HUES6 (cell line): ENCODE data around the gene PBRM1.

ENCODE experiments used
- H3K27ac ChIP-seq: 2 replicates; pipeline ENCODE4 v1.7.0; 2013; ENCODE audit warnings: low read depth, mild to moderate bottlenecking, low read length, inconsistent platforms
- H3K27me3 ChIP-seq: 2 replicates; pipeline ENCODE4 v1.6.1; 2013; ENCODE audit warnings: low read length; ENCODE audit not compliant: control insufficient read depth, insufficient read depth
- H3K36me3 ChIP-seq: 2 replicates; pipeline ENCODE4 v1.6.1; 2013; ENCODE audit warnings: low read length; ENCODE audit not compliant: control insufficient read depth, insufficient read depth
- H3K4me1 ChIP-seq: 2 replicates; pipeline ENCODE4 v1.6.1; 2013; ENCODE audit warnings: low read length; ENCODE audit not compliant: control insufficient read depth, insufficient read depth
- H3K4me3 ChIP-seq: 2 replicates; pipeline ENCODE4 v1.5.1; 2013; ENCODE audit warnings: low read depth, low read length
- H3K9ac ChIP-seq: one replicate; pipeline ENCODE4 v1.6.1; 2013; ENCODE audit warnings: mild to moderate bottlenecking, low read length
- H3K9me3 ChIP-seq: 2 replicates; pipeline ENCODE4 v1.6.1; 2013; ENCODE audit warnings: low read depth, low read length; ENCODE audit not compliant: control insufficient read depth, insufficient read depth

PBRM1 gene

GRCh38 chr3:52563984-52564383, 121.7 kb downstream of the PBRM1 start:
- Histone ChIP-seq H3K9ac (no peak overlapping the region), H3K4me1 (no peaks in the 10 kb centered on the region)

GRCh38 chr3:52561028-52561747, 124.5 kb downstream of the PBRM1 start:
- Histone ChIP-seq H3K27ac (no peak overlapping the region), H3K36me3 (peaks cover 56% of the 10 kb centered on the region), H3K27me3 (no peaks in the 10 kb centered on the region), H3K9me3 (no peaks in the 10 kb centered on the region), H3K9ac (no peak overlapping the region), H3K4me1 (peaks cover 3% of the 10 kb centered on the region), H3K4me3 (no peak overlapping the region)

More at GRCh38 chr3:52563984-52564383, 121.7 kb downstream of the PBRM1 start:
- H3K4me3 ChIP-seq, result no peak overlapping the region
- H3K36me3 ChIP-seq, result peaks cover 43% of the 10 kb centered on the region
- H3K9me3 ChIP-seq, result no peaks in the 10 kb centered on the region
- H3K27me3 ChIP-seq, result no peaks in the 10 kb centered on the region
- H3K27ac ChIP-seq, result no peak overlapping the region

- Histone ChIP-seq H3K9me3 (no peaks in the 10 kb centered on the region), H3K4me1 (peaks cover 3% of the 10 kb centered on the region), H3K9ac (no peak overlapping the region), H3K36me3 (peaks cover 63% of the 10 kb centered on the region), H3K4me3 (no peak overlapping the region), H3K27ac (no peak overlapping the region), H3K27me3 (no peaks in the 10 kb centered on the region)
These were observed 127.3 kb downstream of the PBRM1 start for GRCh38 chr3:52558436-52558835.

GRCh38 chr3:52557011-52557960, 128.4 kb downstream of the PBRM1 start:
- Histone ChIP-seq H3K9ac (no peak overlapping the region), H3K4me3 (no peak overlapping the region), H3K27ac (no peak overlapping the region), H3K36me3 (peaks cover 58% of the 10 kb centered on the region), H3K27me3 (no peaks in the 10 kb centered on the region), H3K4me1 (peaks cover 3% of the 10 kb centered on the region), H3K9me3 (no peaks in the 10 kb centered on the region)

- Histone ChIP-seq H3K36me3 (peaks cover 64% of the 10 kb centered on the region), H3K27me3 (no peaks in the 10 kb centered on the region), H3K27ac (no peak overlapping the region), H3K4me3 (no peak overlapping the region), H3K9me3 (no peaks in the 10 kb centered on the region), H3K9ac (no peak overlapping the region), H3K4me1 (peaks cover 3% of the 10 kb centered on the region)
These were observed 130.7 kb downstream of the PBRM1 start for GRCh38 chr3:52555056-52555455.

GRCh38 chr3:52554026-52554755, 131.5 kb downstream of the PBRM1 start:
- Histone ChIP-seq H3K9ac (no peak overlapping the region), H3K9me3 (no peaks in the 10 kb centered on the region), H3K36me3 (peaks cover 61% of the 10 kb centered on the region), H3K4me3 (no peak overlapping the region), H3K27ac (no peak overlapping the region), H3K4me1 (peaks cover 3% of the 10 kb centered on the region), H3K27me3 (no peaks in the 10 kb centered on the region)

- no peak overlapping the region for H3K4me3 ChIP-seq
- H3K9ac ChIP-seq, result no peak overlapping the region
- no peaks in the 10 kb centered on the region for H3K9me3 ChIP-seq
- peaks cover 55% of the 10 kb centered on the region for H3K36me3 ChIP-seq
- no peak overlapping the region for H3K27ac ChIP-seq
- peaks cover 3% of the 10 kb centered on the region for H3K4me1 ChIP-seq
- no peaks in the 10 kb centered on the region for H3K27me3 ChIP-seq
These were observed 133.6 kb downstream of the PBRM1 start for GRCh38 chr3:52552089-52552488.

- no peak overlapping the region for H3K9ac ChIP-seq
- H3K4me1 ChIP-seq, result no peaks in the 10 kb centered on the region
- H3K4me3 ChIP-seq, result no peak overlapping the region
- no peaks in the 10 kb centered on the region for H3K9me3 ChIP-seq
- H3K27ac ChIP-seq, result no peak overlapping the region
- no peaks in the 10 kb centered on the region for H3K27me3 ChIP-seq
- H3K36me3 ChIP-seq, result peaks cover 64% of the 10 kb centered on the region
These were observed 134.6 kb downstream of the PBRM1 start for GRCh38 chr3:52551118-52551517.

- Histone ChIP-seq H3K9ac (no peak overlapping the region), H3K27me3 (no peaks in the 10 kb centered on the region), H3K36me3 (peaks cover 55% of the 10 kb centered on the region), H3K27ac (no peak overlapping the region), H3K9me3 (no peaks in the 10 kb centered on the region), H3K4me3 (no peak overlapping the region), H3K4me1 (no peaks in the 10 kb centered on the region)
These were observed 138.6 kb downstream of the PBRM1 start for GRCh38 chr3:52547143-52547542.

GRCh38 chr3:52546111-52546901, 139.4 kb downstream of the PBRM1 start:
- Histone ChIP-seq H3K36me3 (peaks cover 54% of the 10 kb centered on the region), H3K9ac (no peak overlapping the region), H3K27me3 (no peaks in the 10 kb centered on the region), H3K4me1 (no peaks in the 10 kb centered on the region), H3K9me3 (no peaks in the 10 kb centered on the region), H3K4me3 (no peak overlapping the region), H3K27ac (no peak overlapping the region)
